ENCODE data around the gene MTCH1. TPM values are rescaled to one million over a fixed set of nuclear protein-coding genes. Genes with fewer than 3 reads are reported as not detected.

The MTCH1 gene
- total and polyA plus RNA-seq, 2 donors (not counting 1 experiment from before 2014, with no cell fraction given), result 91.7 to 150 TPM

DNA sequence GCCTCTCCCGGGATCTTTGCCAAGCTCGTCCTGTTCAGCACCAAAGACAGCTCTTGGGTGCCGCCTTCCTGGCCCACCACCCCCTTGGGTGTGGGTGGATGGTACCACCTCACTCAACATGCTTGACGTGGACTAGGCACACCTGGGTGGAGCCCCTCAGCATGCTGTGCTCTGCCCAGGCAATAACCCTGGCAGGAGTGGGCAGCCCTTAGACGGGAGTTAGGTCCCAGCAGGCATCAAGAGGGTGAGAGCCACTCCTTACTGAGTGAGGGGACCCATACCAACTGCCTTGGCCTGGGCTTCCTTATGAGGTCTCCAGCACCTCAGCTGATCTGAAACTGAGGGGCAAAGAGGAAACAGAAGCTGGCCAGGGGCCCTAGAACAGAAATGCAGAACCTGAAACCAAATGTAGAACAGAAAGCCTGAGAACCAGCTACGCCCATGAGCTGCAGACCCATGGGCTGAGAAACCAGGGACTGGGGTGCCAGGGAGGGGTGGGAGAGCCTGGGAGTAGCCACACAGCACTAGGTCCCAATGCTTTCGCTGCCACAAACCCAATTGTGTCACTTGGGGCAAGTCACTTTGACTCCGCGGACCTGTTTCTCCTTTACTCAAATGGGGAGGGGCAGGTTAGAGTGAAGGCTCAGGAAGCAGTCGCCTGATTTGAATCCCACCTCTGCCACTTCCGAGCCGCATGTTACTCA, 21.5 kb upstream of the MTCH1 start:
- POLR2A ChIA-PET, result interaction anchor here (0.5 to 4.0 kb wide), 8 partner anchors 10 to 567 kb away, joined by 3 to 40 read pairs (median 6); partner anchors contain the start of gene MTCH1
- H3K4me3 ChIP-seq (ENCODE audit: control extremely low read depth in 1 of 5, extremely low read depth in 1 of 5, insufficient read depth in 1 of 5, low read depth in 2 of 5, low read length in 4 of 5), result peak overlapping the region; percentile 82 to 97 (median 89)
- intact Hi-C loops (cut with micrococcal nuclease), result loop anchor here (1.0 to 10.0 kb wide), 6 partner anchors 11 to 413 kb away; partner anchors contain the start of genes PPIL1 and SRSF3

More for the DNA sequence above, 21.5 kb upstream of the MTCH1 start:
- WGBS (ENCODE audit: insufficient coverage), result 17% methylated on average over 6 of the region's 12 CpGs
- H3K27me3 Mint-ChIP-seq, result no peaks in the 10 kb centered on the region
- Histone ChIP-seq H2AFZ (ENCODE audit: insufficient read depth, low read depth, low read length, poor library complexity, severe bottlenecking) (no peak overlapping the region), H3K27ac (ENCODE audit: low read length in 2 of 2) (peak overlapping the region; percentile 80 to 92), H3K9me3 (ENCODE audit: control extremely low read depth in 1 of 3, control insufficient read depth in 2 of 3, insufficient read depth in 1 of 3, low read length in 2 of 3) (peaks cover 0 to 6% (median 0%) of the 10 kb centered on the region in 3 donors), H4K20me1 (ENCODE audit: control insufficient read depth, insufficient read depth, low read length, poor library complexity, severe bottlenecking) (peaks cover 70% of the 10 kb centered on the region), H3K79me2 (ENCODE audit: control insufficient read depth, insufficient read depth, low read length) (peaks cover 75% of the 10 kb centered on the region), H3K27me3 (replicated peaks in 1 of 4; ENCODE audit: control extremely low read depth in 1 of 4, control insufficient read depth in 3 of 4, insufficient read depth in 4 of 4, low read length in 3 of 4) (no peaks in the 10 kb centered on the region), H3K9ac (ENCODE audit: low read length) (peak overlapping the region; percentile 97), H3K4me1 (ENCODE audit: control insufficient read depth in 2 of 2, insufficient read depth in 2 of 2, low read length in 2 of 2) (peaks cover 44 to 79% of the 10 kb centered on the region in 2 donors), H3K4me2 (replicated peaks; ENCODE audit: low read depth, low read length, poor library complexity, severe bottlenecking) (peak overlapping the region; percentile 92), H3K36me3 (replicated peaks in 1 of 2; ENCODE audit: control extremely low read depth in 1 of 2, control insufficient read depth in 1 of 2, extremely low read depth in 1 of 2, insufficient read depth in 2 of 2, low read length in 1 of 2) (peaks cover 0 to 46% of the 10 kb centered on the region in 2 experiments)
- TF ChIP-seq EZH2 (IDR thresholded peaks at IDR 0.05; ENCODE audit: borderline replicate concordance, insufficient read depth, low read depth, low read length, poor library complexity, severe bottlenecking), result no peak
- TF ChIP-seq, protein P1, sequence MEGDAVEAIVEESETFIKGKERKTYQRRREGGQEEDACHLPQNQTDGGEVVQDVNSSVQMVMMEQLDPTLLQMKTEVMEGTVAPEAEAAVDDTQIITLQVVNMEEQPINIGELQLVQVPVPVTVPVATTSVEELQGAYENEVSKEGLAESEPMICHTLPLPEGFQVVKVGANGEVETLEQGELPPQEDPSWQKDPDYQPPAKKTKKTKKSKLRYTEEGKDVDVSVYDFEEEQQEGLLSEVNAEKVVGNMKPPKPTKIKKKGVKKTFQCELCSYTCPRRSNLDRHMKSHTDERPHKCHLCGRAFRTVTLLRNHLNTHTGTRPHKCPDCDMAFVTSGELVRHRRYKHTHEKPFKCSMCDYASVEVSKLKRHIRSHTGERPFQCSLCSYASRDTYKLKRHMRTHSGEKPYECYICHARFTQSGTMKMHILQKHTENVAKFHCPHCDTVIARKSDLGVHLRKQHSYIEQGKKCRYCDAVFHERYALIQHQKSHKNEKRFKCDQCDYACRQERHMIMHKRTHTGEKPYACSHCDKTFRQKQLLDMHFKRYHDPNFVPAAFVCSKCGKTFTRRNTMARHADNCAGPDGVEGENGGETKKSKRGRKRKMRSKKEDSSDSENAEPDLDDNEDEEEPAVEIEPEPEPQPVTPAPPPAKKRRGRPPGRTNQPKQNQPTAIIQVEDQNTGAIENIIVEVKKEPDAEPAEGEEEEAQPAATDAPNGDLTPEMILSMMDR (IDR thresholded peaks at IDR 0.05), result no peak
- H3K9me3 Mint-ChIP-seq (ENCODE audit: insufficient read depth), result no peaks in the 10 kb centered on the region
- peak overlapping the region; percentile 96 for H3K4me3 Mint-ChIP-seq
- peaks cover 71% of the 10 kb centered on the region for H3K4me1 Mint-ChIP-seq
- DNase-seq (peak; percentile 84), ATAC-seq (ENCODE audit: low read depth) (peak; percentile 55)
- CTCF ChIA-PET, result interaction anchor here (0.6 to 5.1 kb wide), 21 partner anchors 10 to 254 kb away, joined by 3 to 113 read pairs (median 7); partner anchors contain the start of genes C6orf89, MTCH1 and PIM1
- peak overlapping the region; percentile 95 for H3K27ac Mint-ChIP-seq
